Fibroblast of villous mesenchyme (primary cell): ENCODE measurements around the gene PPEF2. TPM values are rescaled to one million over a fixed set of nuclear protein-coding genes. Genes with fewer than 3 reads are reported as not detected.
A peak's percentile ranks its signal among the peaks of the same experiment; 100 is the strongest.

Experiments used
- DNase-seq: peaks from one replicate; pipeline ENCODE4 v3.0.0-alpha.2; 2010; ENCODE audit warnings: low read depth
- H3K4me3 ChIP-seq: 2 replicates; pipeline ENCODE4 v1.5.1; 2011; ENCODE audit warnings: low read depth, mild to moderate bottlenecking, low read length
- CTCF ChIP-seq: IDR thresholded peaks from 2 replicates; pipeline ENCODE4 v1.5.1; 2012; ENCODE audit warnings: low read depth, mild to moderate bottlenecking, low read length; ENCODE audit not compliant: insufficient read depth
- total RNA-seq: library from RNA; depleted of rRNA; stranded (reverse); fragments of >200 nt; gene quantifications from 2 replicates; pipeline ENCODE4 v1.2.3, GENCODE V29; 2012

PPEF2 gene
- total RNA-seq, 1 donor, result under 0.01 TPM

DNA sequence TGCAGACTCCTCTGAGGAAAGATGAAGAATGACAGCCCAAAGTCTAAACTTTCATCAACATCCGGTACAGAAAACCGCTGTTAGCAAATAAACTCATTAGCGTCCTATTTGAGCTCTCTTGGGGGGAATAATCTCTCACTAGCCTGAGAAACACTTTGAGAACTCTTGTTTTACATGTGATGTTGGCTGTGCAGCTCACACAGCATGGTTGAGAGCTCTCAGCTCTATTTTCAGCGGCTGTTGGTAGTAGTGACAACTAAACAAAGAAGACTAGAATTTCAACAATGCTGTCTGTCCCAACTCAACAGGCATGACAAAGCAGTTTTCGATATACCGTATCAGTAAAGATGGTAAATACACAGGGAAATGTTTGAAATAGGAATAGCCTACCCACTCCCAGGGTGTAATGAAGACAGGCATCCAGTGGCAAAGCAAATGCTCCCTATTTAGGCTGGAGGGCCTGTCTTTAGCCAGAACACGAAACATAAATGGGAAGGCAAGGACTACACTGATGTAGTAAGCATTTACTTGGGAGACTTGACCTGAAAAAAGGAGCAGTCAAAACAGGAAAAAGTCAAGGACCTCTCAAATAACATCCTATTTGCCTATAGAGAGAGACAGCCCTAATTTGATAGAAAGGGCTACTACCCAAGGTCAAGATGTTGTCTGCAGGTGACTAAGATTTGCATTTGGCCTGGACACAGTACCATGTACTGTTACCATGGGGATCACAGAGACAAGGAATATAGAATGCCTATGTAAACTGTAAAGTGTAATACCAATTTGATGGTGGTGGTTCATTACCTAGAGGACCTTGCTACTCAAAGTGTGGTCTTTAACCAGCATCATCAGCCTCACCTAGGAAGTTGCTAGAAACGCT is 60.4 kb downstream of the PPEF2 start:
- peak; percentile 5 for DNase-seq
- no peak for TF ChIP-seq CTCF
- H3K4me3 ChIP-seq, result no peak overlapping the region

DNA sequence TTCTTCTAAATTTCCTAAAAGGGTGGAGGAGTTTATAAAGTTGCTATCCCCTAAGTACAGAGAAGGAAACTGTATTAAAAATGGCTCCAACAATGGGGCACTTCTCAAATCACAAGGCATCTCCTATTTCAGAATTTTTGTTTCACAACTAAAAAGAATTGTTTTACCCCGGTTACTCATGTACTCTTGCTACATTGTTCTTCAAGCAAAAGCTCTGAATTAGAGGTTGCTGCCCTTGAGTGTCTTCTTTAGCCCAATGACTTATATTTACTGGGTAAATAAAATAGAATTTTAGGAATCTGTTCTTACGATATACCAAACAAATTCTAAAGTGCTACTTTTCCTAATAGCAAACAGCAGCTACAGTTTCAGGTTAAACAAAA is 67.5 kb downstream of the PPEF2 start:
- no peak for TF ChIP-seq CTCF
- DNase-seq, result no peak
- H3K4me3 ChIP-seq, result no peak overlapping the region

- TF ChIP-seq CTCF, result no peak
- no peak overlapping the region for H3K4me3 ChIP-seq
- DNase-seq, result no peak
These were observed 68.0 kb downstream of the PPEF2 start for GRCh38 chr4:75834095-75834771.

- no peak for DNase-seq
- TF ChIP-seq CTCF, result no peak
- H3K4me3 ChIP-seq, result no peak overlapping the region
These were observed 70.3 kb downstream of the PPEF2 start for GRCh38 chr4:75831856-75832405.

- TF ChIP-seq CTCF, result no peak
- peak; percentile 20 for DNase-seq
- H3K4me3 ChIP-seq, result no peak overlapping the region
These were observed 71.3 kb downstream of the PPEF2 start for GRCh38 chr4:75830906-75831305.

GRCh38 chr4:75823812-75824211 is 78.4 kb downstream of the PPEF2 start:
- H3K4me3 ChIP-seq, result no peak overlapping the region
- no peak for DNase-seq
- no peak for TF ChIP-seq CTCF
